H9 (cell line): Measurements from ENCODE around the gene ZNF407. TPM values are rescaled to one million over a fixed set of nuclear protein-coding genes. Genes with fewer than 3 reads are reported as not detected.

Experiments
- DNase-seq: peaks from one replicate; pipeline ENCODE4 v3.0.0-alpha.2; 2017
- H2AFZ ChIP-seq: one replicate; pipeline ENCODE4 v1.6.1; 2013; ENCODE audit warnings: mild to moderate bottlenecking, low read length, control low read depth, moderate library complexity
- H2AK5ac ChIP-seq: 2 replicates; pipeline ENCODE4 v1.6.1; 2013; ENCODE audit warnings: low read length, control low read depth, mixed read lengths; ENCODE audit not compliant: insufficient read length
- H2BK120ac ChIP-seq: one replicate; pipeline ENCODE4 v1.6.1; 2013; ENCODE audit warnings: low read depth, mild to moderate bottlenecking, low read length, control low read depth, inconsistent platforms; ENCODE audit not compliant: poor library complexity, severe bottlenecking
- H2BK12ac ChIP-seq: 2 replicates; pipeline ENCODE4 v1.6.1; 2013; ENCODE audit warnings: low read length, control low read depth, mixed read lengths, low read depth; ENCODE audit not compliant: insufficient read length
- H2BK15ac ChIP-seq: 2 replicates; pipeline ENCODE4 v1.6.1; 2013; ENCODE audit warnings: low read depth, low read length, control low read depth
- H2BK20ac ChIP-seq: one replicate; pipeline ENCODE4 v1.6.1; 2013; ENCODE audit warnings: low read depth, mild to moderate bottlenecking, low read length, control low read depth, inconsistent platforms; ENCODE audit not compliant: poor library complexity, severe bottlenecking
- H2BK5ac ChIP-seq: 2 replicates; pipeline ENCODE4 v1.6.1; 2013; ENCODE audit warnings: low read length, control low read depth, mixed read lengths; ENCODE audit not compliant: insufficient read length
- H3K14ac ChIP-seq: 2 replicates; pipeline ENCODE4 v1.6.1; 2013; ENCODE audit warnings: low read length, control low read depth; ENCODE audit not compliant: insufficient read depth
- H3K18ac ChIP-seq: 2 replicates; pipeline ENCODE4 v1.6.1; 2013; ENCODE audit warnings: low read depth, mild to moderate bottlenecking, mixed read lengths, low read length, control low read depth; ENCODE audit not compliant: insufficient read length
- H3K23ac ChIP-seq: 2 replicates; pipeline ENCODE4 v1.6.1; 2013; ENCODE audit warnings: low read length, control low read depth, mixed read lengths, low read depth; ENCODE audit not compliant: insufficient read length
- H3K23me2 ChIP-seq: 2 replicates; pipeline ENCODE4 v1.6.1; 2013; ENCODE audit warnings: low read depth, mild to moderate bottlenecking, mixed read lengths, low read length, control low read depth; ENCODE audit not compliant: insufficient read length, poor library complexity, severe bottlenecking
- H3K27ac ChIP-seq: 2 replicates; pipeline ENCODE4 v1.5.1; 2013; ENCODE audit warnings: low read length, control low read depth, mixed read lengths, low read depth; ENCODE audit not compliant: insufficient read length
- H3K27me3 ChIP-seq: 2 replicates; pipeline ENCODE4 v1.6.1; 2013; ENCODE audit warnings: low read length, control low read depth, inconsistent platforms; ENCODE audit not compliant: insufficient read depth
- H3K4ac ChIP-seq: 2 replicates; pipeline ENCODE4 v1.6.1; 2013; ENCODE audit warnings: low read depth, mild to moderate bottlenecking, control low read depth, inconsistent platforms, low read length, moderate library complexity
- H3K4me1 ChIP-seq: 2 replicates; pipeline ENCODE4 v1.6.1; 2013; ENCODE audit warnings: low read length, control low read depth, inconsistent platforms; ENCODE audit not compliant: insufficient read depth
- H3K4me2 ChIP-seq: 2 replicates; pipeline ENCODE4 v1.6.1; 2013; ENCODE audit warnings: low read length, control low read depth, mixed read lengths; ENCODE audit not compliant: insufficient read length, insufficient read depth
- H3K56ac ChIP-seq: 2 replicates; pipeline ENCODE4 v1.6.1; 2013; ENCODE audit warnings: low read depth, mild to moderate bottlenecking, mixed read lengths, low read length, control low read depth; ENCODE audit not compliant: insufficient read length
- H3K79me1 ChIP-seq: 2 replicates; pipeline ENCODE4 v1.6.1; 2013; ENCODE audit warnings: low read depth, mild to moderate bottlenecking, moderate library complexity, low read length, control low read depth, inconsistent platforms; ENCODE audit not compliant: insufficient read depth, poor library complexity, severe bottlenecking
- H3K79me2 ChIP-seq: 2 replicates; pipeline ENCODE4 v1.6.1; 2013; ENCODE audit warnings: low read length, control low read depth, inconsistent platforms; ENCODE audit not compliant: insufficient read depth
- H3K9ac ChIP-seq: 2 replicates; pipeline ENCODE4 v1.6.1; 2013; ENCODE audit warnings: low read length, control low read depth, mixed read lengths; ENCODE audit not compliant: insufficient read length; ENCODE audit errors: extremely low read depth
- H3K9me3 ChIP-seq: one replicate; pipeline ENCODE4 v1.6.1; 2013; ENCODE audit warnings: low read depth, low read length, inconsistent platforms; ENCODE audit not compliant: control insufficient read depth
- H3T11ph ChIP-seq: one replicate; pipeline ENCODE4 v1.6.1; 2013; ENCODE audit warnings: mild to moderate bottlenecking, low read length, control low read depth, inconsistent platforms
- H4K20me1 ChIP-seq: one replicate; pipeline ENCODE4 v1.6.1; 2013; ENCODE audit not compliant: control insufficient read depth, insufficient read length, insufficient read depth
- H4K5ac ChIP-seq: 2 replicates; pipeline ENCODE4 v1.6.1; 2013; ENCODE audit warnings: low read depth, mild to moderate bottlenecking, mixed read lengths, low read length, control low read depth; ENCODE audit not compliant: insufficient read length
- H4K8ac ChIP-seq: replicated peaks from 2 replicates; pipeline ENCODE4 v1.6.1; 2013; ENCODE audit warnings: low read length, control low read depth, mixed read lengths, low read depth; ENCODE audit not compliant: insufficient read length
- H4K91ac ChIP-seq: 2 replicates; pipeline ENCODE4 v1.6.1; 2013; ENCODE audit warnings: low read depth, mild to moderate bottlenecking, moderate library complexity, mixed read lengths, low read length, control low read depth; ENCODE audit not compliant: insufficient read length
- H3K27ac Mint-ChIP-seq, 3 experiments: 2 replicates in 2 of 3; 3 replicates in 1 of 3; pipeline ENCODE4 v1.8.0; 2020 to 2021; ENCODE audit warnings: mixed read lengths in 3 of 3, mild to moderate bottlenecking in 1 of 3, moderate library complexity in 1 of 3
- H3K27me3 Mint-ChIP-seq: 2 replicates; pipeline ENCODE4 v1.8.0; 2021; ENCODE audit warnings: low read depth, mild to moderate bottlenecking, moderate library complexity, mixed read lengths
- H3K36me3 Mint-ChIP-seq, 3 experiments: 2 replicates in 2 of 3; 3 replicates in 1 of 3; pipeline ENCODE4 v1.8.0; 2020 to 2021; ENCODE audit warnings: low read depth in 3 of 3, mixed read lengths in 3 of 3; ENCODE audit not compliant: insufficient read depth in 1 of 3
- H3K4me1 Mint-ChIP-seq, 2 experiments: 2 replicates each; pipeline ENCODE4 v1.8.0; 2020; ENCODE audit warnings: mixed read lengths in 2 of 2
- H3K4me3 Mint-ChIP-seq, 2 experiments: 2 replicates in 1 of 2; 3 replicates in 1 of 2; pipeline ENCODE4 v1.8.0; 2020 to 2021; ENCODE audit warnings: mild to moderate bottlenecking in 2 of 2, mixed read lengths in 2 of 2, moderate library complexity in 1 of 2
- H3K9me3 Mint-ChIP-seq, 2 experiments: 2 replicates in 1 of 2; 3 replicates in 1 of 2; pipeline ENCODE4 v1.8.0; 2020; ENCODE audit warnings: mild to moderate bottlenecking in 2 of 2, mixed read lengths in 2 of 2, moderate library complexity in 1 of 2
- CTCF ChIP-seq: fragments of 200-600 bp; sonication (generic); conservative IDR thresholded peaks from 3 replicates; pipeline ENCODE4 v1.8.0; 2021; ENCODE audit warnings: antibody characterized with exemption, mild to moderate bottlenecking
- WGBS: extraction: QIAGEN DNeasy Blood & Tissue Kit; methylation state at CpG from one replicate; pipeline ENCODE4 v1.1.7; 2013; ENCODE audit warnings: missing lambda C conversion rate, low lambda C conversion rate, mixed read lengths; ENCODE audit not compliant: insufficient read length; ENCODE audit errors: extremely low coverage; 5-methylcytosine and 5-hydroxymethylcytosine counted together
- total RNA-seq: library from RNA; stranded (reverse); gene quantifications from 2 replicates; pipeline ENCODE4 v1.2.1, GENCODE V29; 2021

The ZNF407 gene
- total RNA-seq, 1 experiment from 2014 or later: 8.7 TPM

GRCh38 chr18:74631212-74631611 lies 33.5 kb downstream of the ZNF407 start:
- no peak overlapping the region for H4K8ac ChIP-seq
- H2BK15ac ChIP-seq: no peak overlapping the region
- no peaks in the 10 kb centered on the region for H3K27me3 Mint-ChIP-seq

More at GRCh38 chr18:74631212-74631611, 33.5 kb downstream of the ZNF407 start:
- H3K9ac ChIP-seq: no peak overlapping the region
- no peak overlapping the region for H2BK12ac ChIP-seq
- no peak overlapping the region for H3K18ac ChIP-seq
- H2AK5ac ChIP-seq: no peak overlapping the region
- no peak overlapping the region for H4K91ac ChIP-seq
- no peak overlapping the region for H3K23ac ChIP-seq
- H3K9me3 Mint-ChIP-seq: no peaks in the 10 kb centered on the region
- H3K36me3 Mint-ChIP-seq: peaks cover 3 to 13% (median 11%) of the 10 kb centered on the region in 3 experiments; a peak in 4 of 7 replicates
- H3K4me3 Mint-ChIP-seq: no peak overlapping the region
- no peak overlapping the region for H2BK20ac ChIP-seq
- H3K4me1 Mint-ChIP-seq: peaks cover 0 to 4% of the 10 kb centered on the region in 2 experiments; a peak in 3 of 4 replicates
- H2BK120ac ChIP-seq: no peak overlapping the region
- H3K23me2 ChIP-seq: no peaks in the 10 kb centered on the region
- no peaks in the 10 kb centered on the region for H3K27me3 ChIP-seq
- H3K4me1 ChIP-seq: no peaks in the 10 kb centered on the region; the same call in 1 of the 2 replicates
- no peak overlapping the region for H2BK5ac ChIP-seq
- H3K9me3 ChIP-seq: no peaks in the 10 kb centered on the region
- H4K20me1 ChIP-seq: no peaks in the 10 kb centered on the region
- no peak for TF ChIP-seq CTCF
- no peak overlapping the region for H3K4ac ChIP-seq
- H3K56ac ChIP-seq: no peak overlapping the region
- H3T11ph ChIP-seq: no peak overlapping the region
- H2AFZ ChIP-seq: no peak overlapping the region
- DNase-seq: no peak
- no peaks in the 10 kb centered on the region for H3K79me1 ChIP-seq
- no peak overlapping the region for H3K4me2 ChIP-seq
- no peak overlapping the region for H3K27ac ChIP-seq
- no peak overlapping the region for H4K5ac ChIP-seq
- no peak overlapping the region for H3K14ac ChIP-seq
- H3K27ac Mint-ChIP-seq: no peak overlapping the region
- no peaks in the 10 kb centered on the region for H3K79me2 ChIP-seq
- WGBS: no CpG with 5 or more reads among the region's 2 CpGs
